GM12878 (cell line): ENCODE measurements around the gene SMU1. TPM values are rescaled to one million over a fixed set of nuclear protein-coding genes. Genes with fewer than 3 reads are reported as not detected.
A peak's percentile ranks its signal among the peaks of the same experiment; 100 is the strongest.

Experiments
- ASH2L ChIP-seq: fragments of 300-600, 200-600 bp; sonication (generic); IDR thresholded peaks from 2 replicates; pipeline ENCODE4 v1.6.1; 2017; ENCODE audit warnings: low read depth, mild to moderate bottlenecking, borderline replicate concordance
- BRCA1 ChIP-seq: IDR thresholded peaks from 2 replicates; pipeline ENCODE4 v1.6.1; 2011; ENCODE audit warnings: low read depth, low read length, improper control_type of control experiment
- CBX3 ChIP-seq: fragments of 200-600 bp; sonication (generic); IDR thresholded peaks from 2 replicates; pipeline ENCODE4 v1.6.1; 2016; ENCODE audit warnings: low read depth, borderline replicate concordance
- CREB1 ChIP-seq: IDR thresholded peaks from 2 replicates; pipeline ENCODE4 v1.6.1; 2012; ENCODE audit warnings: low read depth, mild to moderate bottlenecking, inconsistent platforms
- POLR2AphosphoS5 ChIP-seq: IDR thresholded peaks from 2 replicates; pipeline ENCODE4 v1.6.1; 2011; ENCODE audit warnings: mild to moderate bottlenecking, low read length, inconsistent platforms
- RFX5 ChIP-seq: IDR thresholded peaks from 2 replicates; pipeline ENCODE4 v1.6.1; 2011; ENCODE audit warnings: low read depth, low read length, improper control_type of control experiment
- SMARCA5 ChIP-seq: fragments of 450-650 bp; IDR thresholded peaks from 2 replicates; pipeline ENCODE4 v1.6.1; 2017; ENCODE audit warnings: mild to moderate bottlenecking
- SREBF1 ChIP-seq: IDR thresholded peaks from 2 replicates; pipeline ENCODE4 v1.6.1; 2012; ENCODE audit warnings: mild to moderate bottlenecking, low read length
- TBL1XR1 ChIP-seq: IDR thresholded peaks from 2 replicates; pipeline ENCODE4 v1.6.1; 2012; ENCODE audit warnings: low read depth, low read length, improper control_type of control experiment
- polyA plus RNA-seq, 11 experiments: library from polyadenylated mRNA; depleted of rRNA in 4 of 11; unstranded in 6 of 11; stranded (reverse) in 5 of 11; fragments of >200 nt; fragmentation: Nextera tagmentation in 4 of 11; fragmentation: Illumina TruSeq in 1 of 11; extraction: Ambion mirVana in 4 of 11; extraction: Trizol in 1 of 11; gene quantifications; 1 replicate in 1 of 11; 2 replicates in 10 of 11; pipeline versions ENCODE4 v1.2.1 to v1.2.3, GENCODE V29; 2011 to 2016; ENCODE audit warnings: inconsistent platforms in 2 of 11, missing spikeins in 2 of 11, low read depth in 1 of 11
- total RNA-seq, 4 experiments: library from RNA; depleted of rRNA in 3 of 4; stranded (reverse); fragments of >200 nt in 3 of 4; fragmentation: Illumina TruSeq in 1 of 4; extraction: Trizol in 1 of 4; gene quantifications; 2 replicates each; pipeline versions ENCODE4 v1.2.1 to v1.2.3, GENCODE V29; 2013 to 2021
- TF ChIP-seq, protein P1 (sequence below): IDR thresholded peaks from 2 replicates; pipeline ENCODE4 v1.6.1; 2012; ENCODE audit warnings: low read depth, low read length, improper control_type of control experiment
- TF ChIP-seq, protein P2 (sequence below): fragments of 450-650 bp; IDR thresholded peaks from 2 replicates; pipeline ENCODE4 v1.6.1; 2017; ENCODE audit warnings: low read depth, mild to moderate bottlenecking, moderate library complexity
- TF ChIP-seq, protein P3 (sequence below): IDR thresholded peaks from 2 replicates; pipeline ENCODE4 v1.6.1; 2012; ENCODE audit warnings: mild to moderate bottlenecking, low read depth, low read length
- TF ChIP-seq, protein P4 (sequence below): IDR thresholded peaks from 2 replicates; pipeline ENCODE4 v1.6.1; 2011; ENCODE audit warnings: low read depth, mild to moderate bottlenecking, low read length, moderate library complexity, borderline replicate concordance; ENCODE audit errors: extremely low read depth
- TF ChIP-seq, protein P5 (sequence below): IDR thresholded peaks from 2 replicates; pipeline ENCODE4 v1.6.1; 2012; ENCODE audit warnings: low read length, inconsistent platforms

SMU1 gene
- total and polyA plus RNA-seq, 10 of the 15 experiments (the other 5 are each of a cell fraction or from before 2014, with no cell fraction given), result 18.5 to 34.6 (median 20.9) TPM

DNA sequence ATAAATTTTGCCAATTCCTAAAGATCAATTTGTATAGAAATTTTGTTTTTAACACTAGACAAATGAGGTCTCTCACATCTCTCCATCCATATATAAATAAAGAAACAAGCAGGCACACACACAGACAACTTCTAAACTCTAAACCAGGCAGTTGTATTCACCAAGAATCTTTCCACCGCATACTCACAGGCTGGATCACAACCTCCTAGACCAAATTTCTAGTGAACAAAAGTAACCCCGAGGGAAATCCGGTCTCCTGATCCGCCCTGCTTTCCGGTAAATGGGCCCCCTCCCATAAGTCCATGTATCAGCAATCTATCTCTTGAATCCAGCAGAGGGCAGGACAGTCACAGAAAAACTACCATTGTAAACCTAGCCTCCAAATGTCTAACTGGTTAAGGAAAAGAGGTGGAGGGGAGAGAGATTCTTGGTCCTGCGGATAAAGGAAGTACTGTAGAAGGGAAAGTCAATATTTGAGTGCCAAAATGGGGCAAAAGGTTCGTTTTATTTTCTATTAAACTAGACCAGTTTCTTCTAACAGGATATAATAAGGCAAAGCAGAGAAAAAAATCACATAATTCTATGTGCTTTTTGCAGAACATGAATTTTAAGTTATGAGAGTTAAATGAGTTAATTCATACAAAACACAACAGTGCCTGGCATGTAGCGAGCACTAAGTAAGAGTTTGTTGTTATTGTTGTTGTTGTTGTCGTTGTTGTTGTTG, 4.8 kb upstream of the SMU1 start (continued):
- TF ChIP-seq SREBF1 (no peak), TBL1XR1 (0 out of 2 replicates have a peak, but pooled peaks have one; percentile 26), CBX3 (no peak), ASH2L (no peak), RFX5 (no peak), SMARCA5 (peak; percentile 65; the same call in 1 of the 2 replicates), CREB1 (no peak), POLR2AphosphoS5 (no peak), BRCA1 (no peak)
- TF ChIP-seq, protein P1, sequence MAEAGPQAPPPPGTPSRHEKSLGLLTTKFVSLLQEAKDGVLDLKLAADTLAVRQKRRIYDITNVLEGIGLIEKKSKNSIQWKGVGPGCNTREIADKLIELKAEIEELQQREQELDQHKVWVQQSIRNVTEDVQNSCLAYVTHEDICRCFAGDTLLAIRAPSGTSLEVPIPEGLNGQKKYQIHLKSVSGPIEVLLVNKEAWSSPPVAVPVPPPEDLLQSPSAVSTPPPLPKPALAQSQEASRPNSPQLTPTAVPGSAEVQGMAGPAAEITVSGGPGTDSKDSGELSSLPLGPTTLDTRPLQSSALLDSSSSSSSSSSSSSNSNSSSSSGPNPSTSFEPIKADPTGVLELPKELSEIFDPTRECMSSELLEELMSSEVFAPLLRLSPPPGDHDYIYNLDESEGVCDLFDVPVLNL, result no peak
- TF ChIP-seq, protein P2, sequence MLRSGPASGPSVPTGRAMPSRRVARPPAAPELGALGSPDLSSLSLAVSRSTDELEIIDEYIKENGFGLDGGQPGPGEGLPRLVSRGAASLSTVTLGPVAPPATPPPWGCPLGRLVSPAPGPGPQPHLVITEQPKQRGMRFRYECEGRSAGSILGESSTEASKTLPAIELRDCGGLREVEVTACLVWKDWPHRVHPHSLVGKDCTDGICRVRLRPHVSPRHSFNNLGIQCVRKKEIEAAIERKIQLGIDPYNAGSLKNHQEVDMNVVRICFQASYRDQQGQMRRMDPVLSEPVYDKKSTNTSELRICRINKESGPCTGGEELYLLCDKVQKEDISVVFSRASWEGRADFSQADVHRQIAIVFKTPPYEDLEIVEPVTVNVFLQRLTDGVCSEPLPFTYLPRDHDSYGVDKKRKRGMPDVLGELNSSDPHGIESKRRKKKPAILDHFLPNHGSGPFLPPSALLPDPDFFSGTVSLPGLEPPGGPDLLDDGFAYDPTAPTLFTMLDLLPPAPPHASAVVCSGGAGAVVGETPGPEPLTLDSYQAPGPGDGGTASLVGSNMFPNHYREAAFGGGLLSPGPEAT, result 0 out of 2 replicates have a peak, but pooled peaks have one; percentile 43
- TF ChIP-seq, protein P3, sequence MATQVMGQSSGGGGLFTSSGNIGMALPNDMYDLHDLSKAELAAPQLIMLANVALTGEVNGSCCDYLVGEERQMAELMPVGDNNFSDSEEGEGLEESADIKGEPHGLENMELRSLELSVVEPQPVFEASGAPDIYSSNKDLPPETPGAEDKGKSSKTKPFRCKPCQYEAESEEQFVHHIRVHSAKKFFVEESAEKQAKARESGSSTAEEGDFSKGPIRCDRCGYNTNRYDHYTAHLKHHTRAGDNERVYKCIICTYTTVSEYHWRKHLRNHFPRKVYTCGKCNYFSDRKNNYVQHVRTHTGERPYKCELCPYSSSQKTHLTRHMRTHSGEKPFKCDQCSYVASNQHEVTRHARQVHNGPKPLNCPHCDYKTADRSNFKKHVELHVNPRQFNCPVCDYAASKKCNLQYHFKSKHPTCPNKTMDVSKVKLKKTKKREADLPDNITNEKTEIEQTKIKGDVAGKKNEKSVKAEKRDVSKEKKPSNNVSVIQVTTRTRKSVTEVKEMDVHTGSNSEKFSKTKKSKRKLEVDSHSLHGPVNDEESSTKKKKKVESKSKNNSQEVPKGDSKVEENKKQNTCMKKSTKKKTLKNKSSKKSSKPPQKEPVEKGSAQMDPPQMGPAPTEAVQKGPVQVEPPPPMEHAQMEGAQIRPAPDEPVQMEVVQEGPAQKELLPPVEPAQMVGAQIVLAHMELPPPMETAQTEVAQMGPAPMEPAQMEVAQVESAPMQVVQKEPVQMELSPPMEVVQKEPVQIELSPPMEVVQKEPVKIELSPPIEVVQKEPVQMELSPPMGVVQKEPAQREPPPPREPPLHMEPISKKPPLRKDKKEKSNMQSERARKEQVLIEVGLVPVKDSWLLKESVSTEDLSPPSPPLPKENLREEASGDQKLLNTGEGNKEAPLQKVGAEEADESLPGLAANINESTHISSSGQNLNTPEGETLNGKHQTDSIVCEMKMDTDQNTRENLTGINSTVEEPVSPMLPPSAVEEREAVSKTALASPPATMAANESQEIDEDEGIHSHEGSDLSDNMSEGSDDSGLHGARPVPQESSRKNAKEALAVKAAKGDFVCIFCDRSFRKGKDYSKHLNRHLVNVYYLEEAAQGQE, result no peak
- TF ChIP-seq, protein P4, sequence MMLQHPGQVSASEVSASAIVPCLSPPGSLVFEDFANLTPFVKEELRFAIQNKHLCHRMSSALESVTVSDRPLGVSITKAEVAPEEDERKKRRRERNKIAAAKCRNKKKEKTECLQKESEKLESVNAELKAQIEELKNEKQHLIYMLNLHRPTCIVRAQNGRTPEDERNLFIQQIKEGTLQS, result peak; percentile 21; the same call in 1 of the 2 replicates
- TF ChIP-seq, protein P5, sequence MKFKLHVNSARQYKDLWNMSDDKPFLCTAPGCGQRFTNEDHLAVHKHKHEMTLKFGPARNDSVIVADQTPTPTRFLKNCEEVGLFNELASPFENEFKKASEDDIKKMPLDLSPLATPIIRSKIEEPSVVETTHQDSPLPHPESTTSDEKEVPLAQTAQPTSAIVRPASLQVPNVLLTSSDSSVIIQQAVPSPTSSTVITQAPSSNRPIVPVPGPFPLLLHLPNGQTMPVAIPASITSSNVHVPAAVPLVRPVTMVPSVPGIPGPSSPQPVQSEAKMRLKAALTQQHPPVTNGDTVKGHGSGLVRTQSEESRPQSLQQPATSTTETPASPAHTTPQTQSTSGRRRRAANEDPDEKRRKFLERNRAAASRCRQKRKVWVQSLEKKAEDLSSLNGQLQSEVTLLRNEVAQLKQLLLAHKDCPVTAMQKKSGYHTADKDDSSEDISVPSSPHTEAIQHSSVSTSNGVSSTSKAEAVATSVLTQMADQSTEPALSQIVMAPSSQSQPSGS, result no peak
